Mucosa of rectum (tissue), 2 donors: Measurements from ENCODE around the gene THAP2.

ENCODE experiments used
- H3K27ac ChIP-seq, 2 donors: one replicate each; pipeline ENCODE4 v1.7.0; 2013; ENCODE audit warnings: inconsistent platforms in 2 of 2, low read depth in 2 of 2, low read length in 2 of 2
- H3K27me3 ChIP-seq, 2 donors: one replicate each; pipeline ENCODE4 v1.7.0; 2013; ENCODE audit warnings: low read length in 2 of 2; ENCODE audit not compliant: control insufficient read depth in 2 of 2, insufficient read depth in 2 of 2
- H3K36me3 ChIP-seq, 2 donors: one replicate each; pipeline ENCODE4 v1.7.0; 2013; ENCODE audit warnings: low read length in 2 of 2; ENCODE audit not compliant: control insufficient read depth in 2 of 2, insufficient read depth in 2 of 2
- H3K4me1 ChIP-seq, 2 donors: one replicate each; pipeline ENCODE4 v1.7.0; 2013; ENCODE audit warnings: low read length in 2 of 2, mild to moderate bottlenecking in 1 of 2; ENCODE audit not compliant: control insufficient read depth in 2 of 2, insufficient read depth in 2 of 2
- H3K4me3 ChIP-seq, 2 donors: one replicate each; pipeline ENCODE4 v1.7.0; 2013; ENCODE audit warnings: low read length in 2 of 2
- H3K9ac ChIP-seq, 2 donors: one replicate each; pipeline ENCODE4 v1.7.0; 2013; ENCODE audit warnings: low read length in 2 of 2, low read depth in 1 of 2, mild to moderate bottlenecking in 1 of 2
- H3K9me3 ChIP-seq, 2 donors: one replicate each; pipeline ENCODE4 v1.7.0; 2013; ENCODE audit warnings: low read length in 2 of 2; ENCODE audit not compliant: control insufficient read depth in 2 of 2
- donor health status: healthy.
- donor health status: Normal muscosa, but diverticular disease.

THAP2 gene

DNA sequence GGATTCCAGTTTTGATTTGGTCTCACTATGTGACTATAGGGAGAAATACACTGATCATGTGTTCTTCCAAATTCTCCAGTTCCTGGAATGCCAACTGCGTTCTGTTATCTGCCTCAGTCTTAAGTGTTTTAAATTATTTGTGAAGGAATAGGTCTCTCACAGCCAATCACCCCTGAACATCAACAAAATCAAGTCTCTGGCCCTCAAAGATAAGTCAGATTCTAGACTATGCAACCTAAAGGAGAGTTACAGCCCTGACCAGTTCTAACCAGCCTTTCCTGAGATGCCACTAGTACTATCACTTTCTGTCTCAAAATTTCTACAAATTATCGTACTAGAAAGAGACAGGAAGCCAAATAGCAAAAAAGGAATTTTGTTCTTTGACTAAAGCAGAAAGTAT, 22.7 kb upstream of the THAP2 start:
- Histone ChIP-seq H3K4me3 (no peak overlapping the region), H3K36me3 (peaks cover 62 to 70% of the 10 kb centered on the region in 2 donors), H3K27me3 (no peaks in the 10 kb centered on the region), H3K9ac (no peak overlapping the region), H3K9me3 (no peaks in the 10 kb centered on the region), H3K27ac (no peak overlapping the region), H3K4me1 (no peaks in the 10 kb centered on the region)

DNA sequence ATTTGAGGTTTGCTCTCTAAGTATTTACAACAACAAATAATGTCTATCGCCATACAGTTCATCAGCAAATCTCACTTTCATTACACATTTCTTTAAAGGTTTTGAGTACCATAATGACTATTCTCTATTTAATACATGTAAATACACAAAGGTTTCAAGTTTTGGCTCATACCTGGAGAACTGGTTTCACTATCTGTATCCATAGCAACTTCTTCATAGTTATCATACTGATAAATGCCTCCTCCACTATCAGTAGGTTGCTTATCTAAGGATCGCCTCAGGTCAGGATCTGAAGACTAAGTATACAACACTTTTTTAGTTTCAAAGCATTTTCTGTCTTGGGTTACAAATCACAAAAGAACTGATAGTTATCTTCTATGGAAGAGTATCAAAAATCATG, 21.8 kb upstream of the THAP2 start:
- no peaks in the 10 kb centered on the region for H3K9me3 ChIP-seq
- H3K27me3 ChIP-seq = no peaks in the 10 kb centered on the region
- H3K4me1 ChIP-seq = no peaks in the 10 kb centered on the region
- no peak overlapping the region for H3K9ac ChIP-seq
- no peak overlapping the region for H3K27ac ChIP-seq
- no peak overlapping the region for H3K4me3 ChIP-seq
- H3K36me3 ChIP-seq = peaks cover 63 to 69% of the 10 kb centered on the region in 2 donors

DNA sequence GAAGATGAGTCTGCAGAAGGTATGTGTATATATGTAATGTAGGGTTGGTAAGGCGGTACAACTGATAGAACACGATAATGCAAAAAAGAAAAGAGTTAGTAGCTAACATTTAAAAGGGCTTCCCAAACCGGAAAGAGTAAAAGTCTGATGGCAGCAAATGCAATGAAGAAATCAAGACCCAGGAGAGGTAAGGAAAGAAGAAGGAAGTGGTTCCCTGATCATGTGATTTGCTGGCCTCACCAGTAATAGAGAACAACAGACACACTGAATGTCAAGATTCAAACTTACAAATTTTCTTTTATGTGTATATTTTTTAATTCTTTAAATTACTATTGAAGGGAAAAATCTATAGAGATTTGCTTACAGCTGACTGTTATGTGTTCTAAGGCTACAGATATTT, 18.8 kb upstream of the THAP2 start:
- Histone ChIP-seq H3K4me1 (no peaks in the 10 kb centered on the region), H3K9ac (no peak overlapping the region), H3K36me3 (peaks cover 53 to 66% of the 10 kb centered on the region in 2 donors), H3K4me3 (no peak overlapping the region), H3K27ac (no peak overlapping the region), H3K9me3 (no peaks in the 10 kb centered on the region), H3K27me3 (no peaks in the 10 kb centered on the region)

DNA sequence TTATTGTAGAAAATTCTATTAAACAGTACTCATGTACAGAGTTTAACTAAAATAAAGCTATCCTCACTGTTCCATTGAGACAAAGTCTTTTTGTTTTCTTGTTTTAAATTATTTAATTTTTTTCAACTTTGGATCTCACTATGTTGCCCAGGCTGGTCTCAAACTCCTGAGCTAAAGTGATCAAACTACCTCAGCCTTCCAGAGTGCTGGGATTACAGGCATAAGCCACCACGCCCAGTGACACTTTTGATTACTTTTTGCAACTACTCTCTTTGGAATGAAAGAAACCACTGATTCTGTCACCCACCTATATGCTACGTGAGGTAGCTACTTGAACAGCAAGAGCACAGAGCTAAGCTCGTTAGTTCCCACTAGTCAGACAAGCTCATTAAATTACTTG, 17.6 kb upstream of the THAP2 start:
- H3K9me3 ChIP-seq = no peaks in the 10 kb centered on the region
- H3K27me3 ChIP-seq = no peaks in the 10 kb centered on the region
- H3K4me1 ChIP-seq = no peaks in the 10 kb centered on the region
- no peak overlapping the region for H3K27ac ChIP-seq
- no peak overlapping the region for H3K4me3 ChIP-seq
- peaks cover 45 to 59% of the 10 kb centered on the region in 2 donors for H3K36me3 ChIP-seq
- H3K9ac ChIP-seq = no peak overlapping the region

DNA sequence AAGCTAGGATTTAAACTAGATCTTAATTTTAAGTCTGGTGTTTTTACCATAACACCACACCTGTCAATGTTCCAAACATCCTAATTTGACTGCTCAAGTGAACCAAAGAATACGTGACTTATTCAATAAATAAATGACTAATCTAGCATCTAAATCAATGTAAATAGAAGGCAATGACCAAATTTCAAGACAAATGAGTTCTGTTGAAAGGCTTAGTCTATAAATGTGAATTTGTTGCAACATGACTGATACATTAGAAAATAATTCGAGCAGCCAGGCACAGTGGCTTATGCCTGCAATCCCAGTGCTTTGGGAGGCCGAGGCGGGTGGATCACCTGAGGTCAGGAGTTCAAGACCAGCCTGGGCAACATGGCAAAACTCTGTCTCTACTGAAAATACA, 15.6 kb upstream of the THAP2 start:
- H3K27me3 ChIP-seq = no peaks in the 10 kb centered on the region
- H3K4me1 ChIP-seq = no peaks in the 10 kb centered on the region
- H3K36me3 ChIP-seq = peaks cover 36 to 49% of the 10 kb centered on the region in 2 donors
- H3K9ac ChIP-seq = no peak overlapping the region
- no peaks in the 10 kb centered on the region for H3K9me3 ChIP-seq
- H3K4me3 ChIP-seq = no peak overlapping the region
- H3K27ac ChIP-seq = no peak overlapping the region

DNA sequence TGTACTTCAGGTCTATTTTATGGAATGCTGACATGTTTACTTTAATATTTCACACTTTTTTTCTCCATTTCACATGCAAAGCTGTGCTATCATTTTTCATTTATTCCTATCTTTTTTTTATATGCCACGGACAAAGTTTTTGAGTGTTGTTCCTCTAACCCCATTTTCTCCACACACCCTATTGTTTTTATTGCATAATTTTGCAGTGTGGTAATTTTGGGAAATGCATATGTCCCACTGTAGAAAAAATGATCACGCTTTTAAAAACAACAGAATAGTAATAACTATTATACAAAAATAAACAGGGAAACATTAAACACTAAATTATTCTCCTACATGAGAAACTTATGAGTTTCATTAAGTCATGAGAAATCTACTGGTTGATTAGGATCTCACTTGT, 14.7 kb upstream of the THAP2 start:
- H3K36me3 ChIP-seq = peaks cover 32 to 47% of the 10 kb centered on the region in 2 donors
- no peaks in the 10 kb centered on the region for H3K9me3 ChIP-seq
- no peaks in the 10 kb centered on the region for H3K4me1 ChIP-seq
- H3K9ac ChIP-seq = no peak overlapping the region
- no peak overlapping the region for H3K27ac ChIP-seq
- no peaks in the 10 kb centered on the region for H3K27me3 ChIP-seq
- no peak overlapping the region for H3K4me3 ChIP-seq

DNA sequence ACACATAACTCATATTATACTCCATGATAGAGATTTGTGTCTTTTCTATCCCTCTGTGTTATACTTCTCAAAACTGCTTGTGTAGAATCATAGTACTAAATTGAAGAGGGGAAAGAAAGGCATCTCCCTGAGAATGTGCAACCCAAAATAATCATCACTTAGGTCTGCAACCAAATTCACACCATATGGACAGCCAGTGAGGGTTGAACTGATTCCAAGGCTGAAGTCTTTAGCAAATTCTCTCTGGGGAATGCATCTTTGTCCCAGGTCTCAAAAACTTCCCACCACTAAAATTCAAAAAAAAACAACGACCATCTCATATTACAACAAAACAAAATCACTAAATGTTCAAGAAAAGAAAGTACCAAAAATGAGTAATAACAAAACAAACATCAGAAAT, 11.4 kb upstream of the THAP2 start:
- Histone ChIP-seq H3K27me3 (no peaks in the 10 kb centered on the region), H3K36me3 (peaks cover 30 to 33% of the 10 kb centered on the region in 2 donors), H3K9me3 (no peaks in the 10 kb centered on the region), H3K27ac (no peak overlapping the region), H3K4me3 (no peak overlapping the region), H3K4me1 (peaks cover 0 to 4% of the 10 kb centered on the region in 2 donors), H3K9ac (no peak overlapping the region)

DNA sequence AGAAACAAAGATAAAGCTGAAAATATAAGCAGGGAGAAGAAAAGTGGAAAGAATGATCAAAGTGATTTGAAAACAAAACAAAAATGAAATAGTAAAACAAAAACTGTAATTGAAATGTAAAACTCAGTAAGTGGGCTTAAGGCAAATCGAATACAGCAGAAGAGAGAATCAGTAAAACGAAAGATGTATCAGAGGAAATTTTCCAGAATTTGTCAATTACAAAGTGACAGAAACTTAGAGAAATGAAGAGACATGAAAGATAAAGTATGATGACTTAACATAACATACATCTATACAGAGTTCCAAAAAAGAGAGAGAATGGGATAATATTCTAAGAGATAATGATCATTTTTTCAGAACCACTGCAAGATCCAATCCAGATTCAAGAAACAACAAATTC, 11.0 kb upstream of the THAP2 start:
- Histone ChIP-seq H3K9me3 (no peaks in the 10 kb centered on the region), H3K9ac (no peak overlapping the region), H3K27ac (no peak overlapping the region), H3K36me3 (peaks cover 31 to 32% of the 10 kb centered on the region in 2 donors), H3K27me3 (no peaks in the 10 kb centered on the region), H3K4me1 (peaks cover 0 to 4% of the 10 kb centered on the region in 2 donors), H3K4me3 (no peak overlapping the region)

DNA sequence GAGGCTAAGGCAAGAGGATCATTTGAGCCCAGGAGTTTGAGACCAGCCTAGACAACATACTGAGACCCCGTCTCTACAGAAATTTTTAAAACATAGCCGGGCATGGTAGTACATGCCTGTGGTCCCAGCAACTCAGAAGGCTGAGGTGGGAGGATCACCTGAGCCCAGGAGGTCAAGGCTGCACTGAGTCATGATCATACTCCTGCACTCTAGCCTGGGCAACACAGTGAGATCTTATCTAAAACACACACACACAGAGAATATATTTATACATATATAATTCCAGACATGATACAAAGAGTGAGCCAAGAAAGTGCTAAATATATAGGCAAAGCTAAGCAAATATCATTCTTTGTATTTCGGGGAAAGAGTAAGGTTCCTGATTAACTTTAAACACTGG, 9.9 kb upstream of the THAP2 start:
- Histone ChIP-seq H3K4me3 (no peak overlapping the region), H3K27me3 (no peaks in the 10 kb centered on the region), H3K27ac (no peak overlapping the region), H3K4me1 (peaks cover 0 to 4% of the 10 kb centered on the region in 2 donors), H3K9ac (no peak overlapping the region), H3K36me3 (peaks cover 37 to 41% of the 10 kb centered on the region in 2 donors), H3K9me3 (no peaks in the 10 kb centered on the region)

DNA sequence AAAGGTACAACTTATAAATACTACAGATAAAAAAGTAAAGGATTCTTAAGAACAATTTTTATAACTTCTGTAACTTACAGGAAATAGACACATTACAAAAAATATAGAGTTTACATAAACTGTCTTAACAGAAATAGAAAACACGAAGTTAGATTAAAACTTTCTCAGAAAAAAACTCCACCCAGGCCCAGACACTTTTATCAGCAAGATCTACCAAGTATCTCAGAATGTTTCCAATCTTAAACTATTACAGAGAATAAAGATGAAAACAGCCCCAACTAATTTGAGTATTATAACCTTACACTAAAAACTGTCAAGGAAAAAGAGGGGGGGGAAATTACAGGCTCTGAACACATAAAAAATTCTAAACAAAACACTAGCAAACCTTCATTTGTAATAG, 8.6 kb upstream of the THAP2 start:
- H3K9ac ChIP-seq = no peak overlapping the region
- no peaks in the 10 kb centered on the region for H3K9me3 ChIP-seq
- no peak overlapping the region for H3K27ac ChIP-seq
- H3K4me3 ChIP-seq = no peak overlapping the region
- H3K36me3 ChIP-seq = peaks cover 33 to 45% of the 10 kb centered on the region in 2 donors
- no peaks in the 10 kb centered on the region for H3K27me3 ChIP-seq
- H3K4me1 ChIP-seq = peaks cover 0 to 4% of the 10 kb centered on the region in 2 donors

DNA sequence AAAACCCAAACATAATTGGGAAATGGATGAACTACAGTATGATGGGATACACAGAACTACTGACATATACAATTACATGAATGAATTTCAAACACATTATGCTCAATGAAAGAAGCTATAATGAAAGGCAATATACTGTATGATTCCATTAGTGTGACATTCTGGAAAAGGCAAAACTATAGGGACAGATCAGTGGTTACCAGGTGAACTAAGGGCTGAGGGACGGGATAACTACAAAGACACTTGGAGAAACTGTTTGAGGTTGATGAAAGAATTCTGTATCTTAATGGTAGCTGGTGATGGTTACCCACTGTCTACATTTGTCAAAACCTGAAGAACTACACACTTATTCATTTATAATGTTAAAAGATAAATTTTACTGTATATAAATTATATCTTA, 8.2 kb upstream of the THAP2 start:
- no peak overlapping the region for H3K27ac ChIP-seq
- H3K4me3 ChIP-seq = no peak overlapping the region
- no peaks in the 10 kb centered on the region for H3K9me3 ChIP-seq
- H3K36me3 ChIP-seq = peaks cover 32 to 45% of the 10 kb centered on the region in 2 donors
- no peak overlapping the region for H3K9ac ChIP-seq
- no peaks in the 10 kb centered on the region for H3K27me3 ChIP-seq
- H3K4me1 ChIP-seq = peaks cover 0 to 4% of the 10 kb centered on the region in 2 donors
